ENCODE results near the gene ACSL1. TPM values are rescaled to one million over a fixed set of nuclear protein-coding genes. Genes with fewer than 3 reads are reported as not detected.
A peak's percentile ranks its signal among the peaks of the same experiment; 100 is the strongest.

The ACSL1 gene
- total and polyA plus RNA-seq, 2 experiments from 2014 or later: 6.2 to 13.1 TPM

- no peak overlapping the region; the same call in 2 of the 3 replicates for H3K4me3 Mint-ChIP-seq
- H3K4me3 ChIP-seq: 0 out of 2 replicates have a peak overlapping the region, but pooled peaks have one; percentile 98
- no peak for ATAC-seq
These were observed 94.7 kb downstream of the ACSL1 start for GRCh38 chr4:184731056-184731455.

More at GRCh38 chr4:184731056-184731455, 94.7 kb downstream of the ACSL1 start:
- no peaks in the 10 kb centered on the region for H3K27me3 ChIP-seq (ENCODE audit: insufficient read depth)
- H3K36me3 Mint-ChIP-seq (ENCODE audit: low read depth): peaks cover 59% of the 10 kb centered on the region
- TF ChIP-seq ZNF462 (CRISPR knock-in tag; IDR thresholded peaks at IDR 0.05) (no peak), ZNF114 (CRISPR knock-in tag; IDR thresholded peaks at IDR 0.05) (no peak), ZNF331 (CRISPR knock-in tag; IDR thresholded peaks at IDR 0.05; ENCODE audit: low read depth) (no peak), EZH2 (IDR thresholded peaks at IDR 0.05; ENCODE audit: low read depth, unreplicated experiment) (no peak), CREB1 (CRISPR knock-in tag; IDR thresholded peaks at IDR 0.05; ENCODE audit: low read depth) (no peak), NANOG (IDR thresholded peaks at IDR 0.05; ENCODE audit: borderline replicate concordance) (no peak), JUNB (IDR thresholded peaks at IDR 0.05; ENCODE audit: unreplicated experiment) (no peak), EZH2phosphoT487 (IDR thresholded peaks at IDR 0.05; ENCODE audit: unreplicated experiment) (no peak)
- TF ChIP-seq, protein P1, sequence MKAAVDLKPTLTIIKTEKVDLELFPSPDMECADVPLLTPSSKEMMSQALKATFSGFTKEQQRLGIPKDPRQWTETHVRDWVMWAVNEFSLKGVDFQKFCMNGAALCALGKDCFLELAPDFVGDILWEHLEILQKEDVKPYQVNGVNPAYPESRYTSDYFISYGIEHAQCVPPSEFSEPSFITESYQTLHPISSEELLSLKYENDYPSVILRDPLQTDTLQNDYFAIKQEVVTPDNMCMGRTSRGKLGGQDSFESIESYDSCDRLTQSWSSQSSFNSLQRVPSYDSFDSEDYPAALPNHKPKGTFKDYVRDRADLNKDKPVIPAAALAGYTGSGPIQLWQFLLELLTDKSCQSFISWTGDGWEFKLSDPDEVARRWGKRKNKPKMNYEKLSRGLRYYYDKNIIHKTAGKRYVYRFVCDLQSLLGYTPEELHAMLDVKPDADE (IDR thresholded peaks at IDR 0.05): no peak
- TF ChIP-seq, protein P2, sequence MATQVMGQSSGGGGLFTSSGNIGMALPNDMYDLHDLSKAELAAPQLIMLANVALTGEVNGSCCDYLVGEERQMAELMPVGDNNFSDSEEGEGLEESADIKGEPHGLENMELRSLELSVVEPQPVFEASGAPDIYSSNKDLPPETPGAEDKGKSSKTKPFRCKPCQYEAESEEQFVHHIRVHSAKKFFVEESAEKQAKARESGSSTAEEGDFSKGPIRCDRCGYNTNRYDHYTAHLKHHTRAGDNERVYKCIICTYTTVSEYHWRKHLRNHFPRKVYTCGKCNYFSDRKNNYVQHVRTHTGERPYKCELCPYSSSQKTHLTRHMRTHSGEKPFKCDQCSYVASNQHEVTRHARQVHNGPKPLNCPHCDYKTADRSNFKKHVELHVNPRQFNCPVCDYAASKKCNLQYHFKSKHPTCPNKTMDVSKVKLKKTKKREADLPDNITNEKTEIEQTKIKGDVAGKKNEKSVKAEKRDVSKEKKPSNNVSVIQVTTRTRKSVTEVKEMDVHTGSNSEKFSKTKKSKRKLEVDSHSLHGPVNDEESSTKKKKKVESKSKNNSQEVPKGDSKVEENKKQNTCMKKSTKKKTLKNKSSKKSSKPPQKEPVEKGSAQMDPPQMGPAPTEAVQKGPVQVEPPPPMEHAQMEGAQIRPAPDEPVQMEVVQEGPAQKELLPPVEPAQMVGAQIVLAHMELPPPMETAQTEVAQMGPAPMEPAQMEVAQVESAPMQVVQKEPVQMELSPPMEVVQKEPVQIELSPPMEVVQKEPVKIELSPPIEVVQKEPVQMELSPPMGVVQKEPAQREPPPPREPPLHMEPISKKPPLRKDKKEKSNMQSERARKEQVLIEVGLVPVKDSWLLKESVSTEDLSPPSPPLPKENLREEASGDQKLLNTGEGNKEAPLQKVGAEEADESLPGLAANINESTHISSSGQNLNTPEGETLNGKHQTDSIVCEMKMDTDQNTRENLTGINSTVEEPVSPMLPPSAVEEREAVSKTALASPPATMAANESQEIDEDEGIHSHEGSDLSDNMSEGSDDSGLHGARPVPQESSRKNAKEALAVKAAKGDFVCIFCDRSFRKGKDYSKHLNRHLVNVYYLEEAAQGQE (IDR thresholded peaks at IDR 0.05; ENCODE audit: unreplicated experiment): no peak
- H3K27ac ChIP-seq (ENCODE audit: low read depth): no peak overlapping the region
- H3K79me2 ChIP-seq (replicated peaks; ENCODE audit: insufficient read depth): peaks cover 78% of the 10 kb centered on the region
- peaks cover 20% of the 10 kb centered on the region for H3K4me1 ChIP-seq (ENCODE audit: insufficient read depth)
- H3F3A ChIP-seq (replicated peaks; ENCODE audit: low read depth): 0 out of 2 replicates have a peak, but pooled peaks cover 2% of the 10 kb centered on the region
- no peak overlapping the region for H2AFZ ChIP-seq
- H3K27ac Mint-ChIP-seq: no peak overlapping the region
- H4K20me1 ChIP-seq (replicated peaks; ENCODE audit: insufficient read depth): peaks cover 42% of the 10 kb centered on the region
- no peaks in the 10 kb centered on the region for H3K9me2 ChIP-seq (ENCODE audit: insufficient read depth)
- 0 out of 2 replicates have a peak overlapping the region, but pooled peaks have one; percentile 79 for H3K4me2 ChIP-seq
- peaks cover 34% of the 10 kb centered on the region for H3K4me1 Mint-ChIP-seq
- no peaks in the 10 kb centered on the region for H3K9me3 Mint-ChIP-seq
- H3K36me3 ChIP-seq (ENCODE audit: insufficient read depth): peaks cover 32% of the 10 kb centered on the region
- DNase-seq (ENCODE audit: low spot score): no peak
- H3K27me3 Mint-ChIP-seq (ENCODE audit: insufficient read depth, low read depth, poor library complexity): peaks cover 3% of the 10 kb centered on the region

All from GM23338 (cell line).